Fibroblast of the conjunctiva (primary cell): ENCODE data around the gene KCNIP4.

Experiments used
- DNase-seq: peaks from one replicate; pipeline ENCODE4 v3.0.0-alpha.2; 2010; ENCODE audit warnings: low read depth

Gene KCNIP4

GRCh38 chr4:21177871-21178270 is 770.7 kb downstream of the KCNIP4 start:
- DNase-seq = no peak

GRCh38 chr4:21177092-21177491 is 771.5 kb downstream of the KCNIP4 start:
- no peak for DNase-seq

- DNase-seq = no peak
Measured at GRCh38 chr4:21167711-21168110, 780.9 kb downstream of the KCNIP4 start.

- no peak for DNase-seq
Measured at GRCh38 chr4:21155367-21155766, 793.2 kb downstream of the KCNIP4 start.

GRCh38 chr4:21139327-21139726 is 809.2 kb downstream of the KCNIP4 start:
- DNase-seq = no peak

GRCh38 chr4:21136051-21136630 is 812.4 kb downstream of the KCNIP4 start:
- DNase-seq = no peak

- DNase-seq = peak; percentile 26
Measured at GRCh38 chr4:21134994-21135393, 813.6 kb downstream of the KCNIP4 start.

- no peak for DNase-seq
Measured at GRCh38 chr4:21130606-21131005, 818.0 kb downstream of the KCNIP4 start.

- no peak for DNase-seq
Measured at GRCh38 chr4:21126014-21126512, 822.5 kb downstream of the KCNIP4 start.

GRCh38 chr4:21118301-21118700 is 830.3 kb downstream of the KCNIP4 start:
- DNase-seq = no peak

- DNase-seq = no peak
Measured at GRCh38 chr4:21117541-21118180, 830.9 kb downstream of the KCNIP4 start.

GRCh38 chr4:21113496-21114223 is 834.9 kb downstream of the KCNIP4 start:
- peak; percentile 63 for DNase-seq

GRCh38 chr4:21102667-21103066 is 845.9 kb downstream of the KCNIP4 start:
- DNase-seq = no peak

- DNase-seq = no peak
Measured at GRCh38 chr4:21097865-21098264, 850.7 kb downstream of the KCNIP4 start.

- DNase-seq = no peak
Measured at GRCh38 chr4:21097026-21097425, 851.5 kb downstream of the KCNIP4 start.

GRCh38 chr4:21092531-21092930 is 856.0 kb downstream of the KCNIP4 start:
- no peak for DNase-seq

- DNase-seq = no peak
Measured at GRCh38 chr4:21090094-21090666, 858.4 kb downstream of the KCNIP4 start.

- no peak for DNase-seq
Measured at GRCh38 chr4:21083413-21083812, 865.2 kb downstream of the KCNIP4 start.

- DNase-seq = no peak
Measured at GRCh38 chr4:21077967-21078366, 870.6 kb downstream of the KCNIP4 start.

- no peak for DNase-seq
Measured at GRCh38 chr4:21067351-21067750, 881.2 kb downstream of the KCNIP4 start.

- no peak for DNase-seq
Measured at GRCh38 chr4:21061902-21062301, 886.7 kb downstream of the KCNIP4 start.

- no peak for DNase-seq
Measured at GRCh38 chr4:21046141-21046540, 902.4 kb downstream of the KCNIP4 start.

- DNase-seq = no peak
Measured at GRCh38 chr4:21045119-21045518, 903.5 kb downstream of the KCNIP4 start.
